ENCODE data around the gene NCBP2.

GRCh38 chr3:196951371-196951770 is 9.0 kb upstream of the NCBP2 start:
- TF ChIP-seq, protein P1, sequence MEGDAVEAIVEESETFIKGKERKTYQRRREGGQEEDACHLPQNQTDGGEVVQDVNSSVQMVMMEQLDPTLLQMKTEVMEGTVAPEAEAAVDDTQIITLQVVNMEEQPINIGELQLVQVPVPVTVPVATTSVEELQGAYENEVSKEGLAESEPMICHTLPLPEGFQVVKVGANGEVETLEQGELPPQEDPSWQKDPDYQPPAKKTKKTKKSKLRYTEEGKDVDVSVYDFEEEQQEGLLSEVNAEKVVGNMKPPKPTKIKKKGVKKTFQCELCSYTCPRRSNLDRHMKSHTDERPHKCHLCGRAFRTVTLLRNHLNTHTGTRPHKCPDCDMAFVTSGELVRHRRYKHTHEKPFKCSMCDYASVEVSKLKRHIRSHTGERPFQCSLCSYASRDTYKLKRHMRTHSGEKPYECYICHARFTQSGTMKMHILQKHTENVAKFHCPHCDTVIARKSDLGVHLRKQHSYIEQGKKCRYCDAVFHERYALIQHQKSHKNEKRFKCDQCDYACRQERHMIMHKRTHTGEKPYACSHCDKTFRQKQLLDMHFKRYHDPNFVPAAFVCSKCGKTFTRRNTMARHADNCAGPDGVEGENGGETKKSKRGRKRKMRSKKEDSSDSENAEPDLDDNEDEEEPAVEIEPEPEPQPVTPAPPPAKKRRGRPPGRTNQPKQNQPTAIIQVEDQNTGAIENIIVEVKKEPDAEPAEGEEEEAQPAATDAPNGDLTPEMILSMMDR (IDR thresholded peaks at IDR 0.05): no peak
- TF ChIP-seq POLR2A (IDR thresholded peaks at IDR 0.05): no peak

All from right lobe of liver (tissue), 4 donors.